Stimulated activated CD8-positive, alpha-beta memory T cell treated with anti-CD3 and anti-CD28 coated beads, Interleukin-7, amount 100 ng/mL, for 4 hours (primary cell): Measurements from ENCODE around the gene HCLS1.
"Not testable (repeated sequence)": the region's sequence is repeated elsewhere in the genome, so short reads cannot be mapped to it uniquely, and the experiment has no call there.

ENCODE experiments used
- DNase-seq, 2 donors: peaks; one replicate each; pipeline ENCODE4 v3.0.0-alpha.2; 2020; ENCODE audit warnings: low read depth in 2 of 2

Gene HCLS1

GRCh38 chr3:121598564-121598963 is 62.1 kb downstream of the HCLS1 start:
- DNase-seq, result no peak

GRCh38 chr3:121595765-121596406 is 64.8 kb downstream of the HCLS1 start:
- DNase-seq, result no peak

- no peak for DNase-seq
These were observed 65.9 kb downstream of the HCLS1 start for GRCh38 chr3:121594850-121595249.

GRCh38 chr3:121593806-121594205 is 66.9 kb downstream of the HCLS1 start:
- not testable (repeated sequence) for DNase-seq

- DNase-seq, result no peak
These were observed 67.6 kb downstream of the HCLS1 start, which contains the start of gene FBXO40 for GRCh38 chr3:121592856-121593702. FBXO40 (plus strand) TSS chr3:121593379; CDS start chr3:121620576, 27,197 bp downstream.

- no peak for DNase-seq
These were observed 76.3 kb downstream of the HCLS1 start for GRCh38 chr3:121584418-121584817.

- no peak for DNase-seq
These were observed 79.0 kb downstream of the HCLS1 start for GRCh38 chr3:121581691-121582090.
